PC-3 (cell line): Measurements from ENCODE around the gene ESPNL. TPM values are rescaled to one million over a fixed set of nuclear protein-coding genes. Genes with fewer than 3 reads are reported as not detected.

Experiments
- ATAC-seq: fragments of 200-7000 bp; cut with Tn5 transposase; 2 replicates; pipeline ENCODE4 v1.9.1; 2020; ENCODE audit warnings: mild to moderate bottlenecking, moderate library complexity
- Bru-seq: library from RNA; stranded (reverse); fragments of 400-500 nt; gene quantifications from one replicate; lab custom pipeline; 2021; lab: Mats Ljungman, UMichigan
- BruChase-seq, 2 experiments: library from RNA; stranded (reverse); fragments of 400-500 nt; gene quantifications; one replicate each; lab custom pipeline; 2021; lab: Mats Ljungman, UMichigan
- BruUV-seq: library from RNA; stranded (reverse); fragments of 400-500 nt; replicated peaks from 2 replicates; lab custom pipeline; 2021; lab: Mats Ljungman, UMichigan
- CTCF ChIA-PET: fragments of 300-600 bp; sonication (Branson Sonifier 250); formaldehyde crosslinking; loops from one replicate; lab custom pipeline; 2022; ENCODE audit warnings: antibody characterized with exemption; lab: Charles Lee
- POLR2A ChIA-PET: fragments of 300-600 bp; sonication (Branson Sonifier 250); formaldehyde crosslinking; loops from one replicate; lab custom pipeline; 2022; ENCODE audit warnings: antibody characterized with exemption; ENCODE audit not compliant: unreplicated experiment; lab: Charles Lee
- DNase-seq: peaks from one replicate; pipeline ENCODE4 v3.0.0-alpha.2; 2015
- H2AFZ ChIP-seq: fragments of 300-600 bp; sonication (generic); 2 replicates; pipeline ENCODE4 v1.6.0; 2016; ENCODE audit warnings: antibody characterized with exemption, low read length
- H3F3A ChIP-seq: fragments of 300-600 bp; sonication (generic); one replicate; pipeline ENCODE4 v1.6.0; 2017; ENCODE audit warnings: antibody characterized with exemption, low read length, control low read depth, mild to moderate bottlenecking; ENCODE audit not compliant: unreplicated experiment
- H3K27ac ChIP-seq: fragments of 300-600 bp; sonication (generic); 2 replicates; pipeline ENCODE4 v1.5.1; 2016; ENCODE audit warnings: mild to moderate bottlenecking, low read length
- H3K27me3 ChIP-seq: fragments of 300-600 bp; sonication (generic); 2 replicates; pipeline ENCODE4 v1.6.1; 2016; ENCODE audit warnings: low read length, mixed read lengths
- H3K36me3 ChIP-seq: fragments of 300-600 bp; sonication (generic); 2 replicates; pipeline ENCODE4 v1.6.1; 2016; ENCODE audit warnings: low read depth, mixed run types, low read length, mixed read lengths
- H3K4me1 ChIP-seq: fragments of 300-600 bp; sonication (generic); 2 replicates; pipeline ENCODE4 v1.5.1; 2016; ENCODE audit warnings: low read length; ENCODE audit not compliant: insufficient read depth
- H3K4me2 ChIP-seq: fragments of 300-600 bp; sonication (generic); 2 replicates; pipeline ENCODE4 v1.6.0; 2016; ENCODE audit warnings: low read length
- H3K4me3 ChIP-seq: fragments of 300-600 bp; sonication (generic); 2 replicates; pipeline ENCODE4 v1.5.1; 2016; ENCODE audit warnings: mild to moderate bottlenecking, low read length, mixed read lengths
- H3K79me2 ChIP-seq: fragments of 300-600 bp; sonication (generic); 2 replicates; pipeline ENCODE4 v1.6.1; 2017; ENCODE audit warnings: low read length, mixed read lengths
- H3K9ac ChIP-seq: fragments of 300-600 bp; sonication (generic); 2 replicates; pipeline ENCODE4 v1.6.0; 2016; ENCODE audit warnings: mild to moderate bottlenecking, low read length
- H3K9me2 ChIP-seq: fragments of 300-600 bp; sonication (generic); replicated peaks from 2 replicates; pipeline ENCODE4 v1.6.1; 2016; ENCODE audit warnings: mixed run types, low read length, mixed read lengths
- H3K9me3 ChIP-seq: fragments of 300-600 bp; sonication (generic); 2 replicates; pipeline ENCODE4 v1.6.1; 2016; ENCODE audit warnings: low read length, mixed read lengths
- H4K20me1 ChIP-seq: fragments of 300-600 bp; sonication (generic); 2 replicates; pipeline ENCODE4 v1.6.1; 2016; ENCODE audit warnings: low read length, mixed read lengths
- CTCF ChIP-seq: fragments of 300-600 bp; sonication (generic); conservative IDR thresholded peaks from 2 replicates; pipeline ENCODE4 v1.5.1; 2017; ENCODE audit warnings: antibody characterized with exemption, low read depth, mild to moderate bottlenecking, low read length
- EZH2 ChIP-seq: fragments of 300-600 bp; sonication (generic); IDR thresholded peaks from one replicate; pipeline ENCODE4 v1.6.1; 2017; ENCODE audit warnings: antibody characterized with exemption, mild to moderate bottlenecking, low read length; ENCODE audit not compliant: unreplicated experiment
- EZH2phosphoT487 ChIP-seq: fragments of 300-600 bp; sonication (generic); IDR thresholded peaks from 2 replicates; pipeline ENCODE4 v1.6.1; 2018; ENCODE audit warnings: mild to moderate bottlenecking, antibody characterized with exemption, low read length, borderline replicate concordance
- intact Hi-C: fragments of 100-400 bp; cut with micrococcal nuclease; formaldehyde crosslinking; loops from 2 replicates; pipeline ENCODE4 v1.9.0; 2023
- long read RNA-seq: library from polyadenylated mRNA; unstranded; transcript quantifications from one replicate; pipeline ENCODE4 v2.0.0, GENCODE V29; 2021; ENCODE audit not compliant: unreplicated experiment
- total RNA-seq: library from RNA; depleted of rRNA; stranded (reverse); fragments of >200 nt; gene quantifications from 2 replicates; pipeline ENCODE4 v1.2.3, GENCODE V29; 2014; rRNA removed

Gene ESPNL
- total RNA-seq (not detected in 2 replicates), Bru-seq, nascent RNA (percentile 10 among the genes with signal in this experiment), BruChase-seq, experiment 1, labeled RNA remaining after a 6-hour chase (percentile 38 among the genes with signal in this experiment), BruChase-seq, experiment 2, labeled RNA remaining after a 2-hour chase (percentile 31 among the genes with signal in this experiment)
- long read RNA-seq, partial matches to known transcripts: 1 of 1 reads
- long read RNA-seq, other reads (novel, unspliced or antisense): 0 of 1 reads

- Histone ChIP-seq H3K9ac (no peak within 1 kb of the TSS), H3K27ac (0 out of 2 replicates have a peak within 1 kb of the TSS, but pooled peaks have one; percentile 12), H2AFZ (no peak within 1 kb of the TSS), H3K4me3 (no peak within 1 kb of the TSS), H3K4me1 (peaks cover 11% of the 10 kb centered on the region), H3K9me3 (no peaks in the 10 kb centered on the region), H3K4me2 (no peak within 1 kb of the TSS), H3K27me3 (no peaks in the 10 kb centered on the region), H3K79me2 (no peaks in the 10 kb centered on the region), H3K36me3 (no peaks in the 10 kb centered on the region), H3F3A (no peaks in the 10 kb centered on the region), H4K20me1 (no peaks in the 10 kb centered on the region), H3K9me2 (no peaks in the 10 kb centered on the region)
- BruUV-seq: no TSS peak
- ChIA-PET CTCF (no interaction called here), POLR2A (no interaction called here)
- intact Hi-C loops: no loop called here
- peak; percentile 27; the same call in 1 of the 2 replicates for ATAC-seq
- peak; percentile 12 for DNase-seq
- TF ChIP-seq CTCF (no peak), EZH2 (no peak), EZH2phosphoT487 (no peak)
Measured at GRCh38 chr2:238100049-238100820, at the start of gene ESPNL. Gene ESPNL, plus strand, starts transcription at chr2:238100340. Its CDS starts 80 bp downstream, at chr2:238100420.

GRCh38 chr2:238053191-238053776 lies 46.9 kb upstream of the ESPNL start:
- no peaks in the 10 kb centered on the region for H3F3A ChIP-seq
- no peaks in the 10 kb centered on the region for H3K27me3 ChIP-seq
- no peaks in the 10 kb centered on the region for H3K36me3 ChIP-seq
- ATAC-seq (0 out of 2 replicates have a peak, but pooled peaks have one; percentile 20), DNase-seq (peak; percentile 12)
- no peaks in the 10 kb centered on the region for H3K79me2 ChIP-seq
- no peak overlapping the region for H2AFZ ChIP-seq
- H3K4me2 ChIP-seq: no peak overlapping the region
- intact Hi-C loops: no loop called here
- ChIA-PET CTCF (no interaction called here), POLR2A (no interaction called here)
- H3K9me2 ChIP-seq: no peaks in the 10 kb centered on the region
- no peaks in the 10 kb centered on the region for H3K4me1 ChIP-seq
- no peak overlapping the region for H3K9ac ChIP-seq
- no TSS peak for BruUV-seq
- TF ChIP-seq CTCF: no peak
- TF ChIP-seq EZH2: no peak
- TF ChIP-seq EZH2phosphoT487: no peak
- H3K4me3 ChIP-seq: no peak overlapping the region
- H3K27ac ChIP-seq: no peak overlapping the region
- H4K20me1 ChIP-seq: no peaks in the 10 kb centered on the region
- H3K9me3 ChIP-seq: no peaks in the 10 kb centered on the region
